Measurements from ENCODE around the gene RAB6A.

GRCh38 chr11:73661035-73661628, 99.7 kb downstream of the RAB6A start:
- TF ChIP-seq, protein P1, sequence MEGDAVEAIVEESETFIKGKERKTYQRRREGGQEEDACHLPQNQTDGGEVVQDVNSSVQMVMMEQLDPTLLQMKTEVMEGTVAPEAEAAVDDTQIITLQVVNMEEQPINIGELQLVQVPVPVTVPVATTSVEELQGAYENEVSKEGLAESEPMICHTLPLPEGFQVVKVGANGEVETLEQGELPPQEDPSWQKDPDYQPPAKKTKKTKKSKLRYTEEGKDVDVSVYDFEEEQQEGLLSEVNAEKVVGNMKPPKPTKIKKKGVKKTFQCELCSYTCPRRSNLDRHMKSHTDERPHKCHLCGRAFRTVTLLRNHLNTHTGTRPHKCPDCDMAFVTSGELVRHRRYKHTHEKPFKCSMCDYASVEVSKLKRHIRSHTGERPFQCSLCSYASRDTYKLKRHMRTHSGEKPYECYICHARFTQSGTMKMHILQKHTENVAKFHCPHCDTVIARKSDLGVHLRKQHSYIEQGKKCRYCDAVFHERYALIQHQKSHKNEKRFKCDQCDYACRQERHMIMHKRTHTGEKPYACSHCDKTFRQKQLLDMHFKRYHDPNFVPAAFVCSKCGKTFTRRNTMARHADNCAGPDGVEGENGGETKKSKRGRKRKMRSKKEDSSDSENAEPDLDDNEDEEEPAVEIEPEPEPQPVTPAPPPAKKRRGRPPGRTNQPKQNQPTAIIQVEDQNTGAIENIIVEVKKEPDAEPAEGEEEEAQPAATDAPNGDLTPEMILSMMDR (IDR thresholded peaks at IDR 0.05; ENCODE audit: extremely low read depth in 1 of 2, insufficient read depth in 1 of 2, low read depth in 1 of 2, low read length in 2 of 2), result peak; percentile 96 to 98
- TF ChIP-seq, protein P2, sequence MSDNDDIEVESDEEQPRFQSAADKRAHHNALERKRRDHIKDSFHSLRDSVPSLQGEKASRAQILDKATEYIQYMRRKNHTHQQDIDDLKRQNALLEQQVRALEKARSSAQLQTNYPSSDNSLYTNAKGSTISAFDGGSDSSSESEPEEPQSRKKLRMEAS (IDR thresholded peaks at IDR 0.05; ENCODE audit: insufficient read depth, insufficient read length), result peak; percentile 14
- TF ChIP-seq MYC (IDR thresholded peaks at IDR 0.05; ENCODE audit: low read depth, low read length), result no peak
- no peak for TF ChIP-seq POLR2A (IDR thresholded peaks at IDR 0.05; ENCODE audit: low read depth, low read length)
- no peak for TF ChIP-seq EZH2 (IDR thresholded peaks at IDR 0.05; ENCODE audit: borderline replicate concordance, low read depth, low read length, severe bottlenecking)
